PC-9 (cell line): Measurements from ENCODE around the gene DIP2C.

Experiments used
- EZH2 ChIP-seq: fragments of 200-600 bp; sonication (generic); IDR thresholded peaks from 2 replicates; pipeline ENCODE4 v1.8.0; 2017; ENCODE audit warnings: antibody characterized with exemption, low read depth
- TF ChIP-seq, protein P1 (sequence below): fragments of 200-600 bp; sonication (generic); conservative IDR thresholded peaks from 2 replicates; pipeline ENCODE4 v1.6.1; 2017; ENCODE audit warnings: mixed run types, antibody characterized with exemption, mild to moderate bottlenecking, moderate library complexity

DNA sequence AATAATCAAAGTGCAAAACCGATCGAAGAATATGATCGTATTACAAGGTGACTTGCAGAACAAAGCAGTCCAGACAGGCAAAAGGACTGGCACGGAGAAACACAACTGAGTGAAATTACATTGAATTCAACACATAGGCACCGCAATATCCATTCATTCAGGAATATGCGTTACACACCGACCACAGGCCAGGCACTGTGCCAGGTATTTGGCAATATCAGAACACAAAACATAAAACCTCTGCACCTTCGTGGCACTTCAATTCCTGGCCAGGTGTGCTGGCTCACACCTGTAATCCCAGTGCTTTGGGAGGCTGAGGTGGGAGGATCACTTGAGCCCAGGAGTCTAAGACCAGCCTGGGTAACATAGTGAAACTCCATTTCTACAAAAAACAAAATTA, 187.9 kb downstream of the DIP2C start:
- TF ChIP-seq, protein P1, sequence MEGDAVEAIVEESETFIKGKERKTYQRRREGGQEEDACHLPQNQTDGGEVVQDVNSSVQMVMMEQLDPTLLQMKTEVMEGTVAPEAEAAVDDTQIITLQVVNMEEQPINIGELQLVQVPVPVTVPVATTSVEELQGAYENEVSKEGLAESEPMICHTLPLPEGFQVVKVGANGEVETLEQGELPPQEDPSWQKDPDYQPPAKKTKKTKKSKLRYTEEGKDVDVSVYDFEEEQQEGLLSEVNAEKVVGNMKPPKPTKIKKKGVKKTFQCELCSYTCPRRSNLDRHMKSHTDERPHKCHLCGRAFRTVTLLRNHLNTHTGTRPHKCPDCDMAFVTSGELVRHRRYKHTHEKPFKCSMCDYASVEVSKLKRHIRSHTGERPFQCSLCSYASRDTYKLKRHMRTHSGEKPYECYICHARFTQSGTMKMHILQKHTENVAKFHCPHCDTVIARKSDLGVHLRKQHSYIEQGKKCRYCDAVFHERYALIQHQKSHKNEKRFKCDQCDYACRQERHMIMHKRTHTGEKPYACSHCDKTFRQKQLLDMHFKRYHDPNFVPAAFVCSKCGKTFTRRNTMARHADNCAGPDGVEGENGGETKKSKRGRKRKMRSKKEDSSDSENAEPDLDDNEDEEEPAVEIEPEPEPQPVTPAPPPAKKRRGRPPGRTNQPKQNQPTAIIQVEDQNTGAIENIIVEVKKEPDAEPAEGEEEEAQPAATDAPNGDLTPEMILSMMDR, result no peak
- TF ChIP-seq EZH2, result no peak
